Trophoblast cell (in vitro differentiated cells and primary cell): ENCODE results near the gene CAPZB.
A peak's percentile ranks its signal among the peaks of the same experiment; 100 is the strongest.

Source experiments
- DNase-seq, 2 donors: peaks; one replicate each; pipeline ENCODE4 v3.0.0-alpha.2; 2016
- H2AFZ ChIP-seq: 2 replicates; pipeline ENCODE4 v1.6.1; 2013; ENCODE audit warnings: low read length, moderate library complexity, mild to moderate bottlenecking; ENCODE audit not compliant: insufficient read depth, poor library complexity
- H2AK5ac ChIP-seq: 2 replicates; pipeline ENCODE4 v1.6.1; 2013; ENCODE audit warnings: mild to moderate bottlenecking, low read length
- H2BK120ac ChIP-seq: 2 replicates; pipeline ENCODE4 v1.6.1; 2013; ENCODE audit warnings: low read length, mild to moderate bottlenecking, moderate library complexity; ENCODE audit not compliant: insufficient read depth, poor library complexity
- H2BK12ac ChIP-seq: 2 replicates; pipeline ENCODE4 v1.6.1; 2013; ENCODE audit warnings: mild to moderate bottlenecking, low read length, moderate library complexity
- H2BK5ac ChIP-seq: 2 replicates; pipeline ENCODE4 v1.6.1; 2013; ENCODE audit warnings: low read length, low read depth, moderate library complexity, mild to moderate bottlenecking; ENCODE audit not compliant: poor library complexity
- H3K14ac ChIP-seq: 2 replicates; pipeline ENCODE4 v1.6.1; 2013; ENCODE audit warnings: mild to moderate bottlenecking, low read length
- H3K18ac ChIP-seq: 2 replicates; pipeline ENCODE4 v1.6.1; 2013; ENCODE audit warnings: mild to moderate bottlenecking, low read length
- H3K23ac ChIP-seq: 2 replicates; pipeline ENCODE4 v1.6.1; 2013; ENCODE audit warnings: low read length
- H3K27ac ChIP-seq: 2 replicates; pipeline ENCODE4 v1.5.1; 2013; ENCODE audit warnings: low read depth, mild to moderate bottlenecking, inconsistent platforms, low read length, moderate library complexity
- H3K27me3 ChIP-seq: 2 replicates; pipeline ENCODE4 v1.6.1; 2013; ENCODE audit warnings: inconsistent platforms, mild to moderate bottlenecking, low read length, moderate library complexity; ENCODE audit not compliant: insufficient read depth
- H3K36me3 ChIP-seq, 2 experiments: 1 replicate in 1 of 2; 2 replicates in 1 of 2; pipeline ENCODE4 v1.6.1; 2013; ENCODE audit warnings: low read length in 2 of 2, mild to moderate bottlenecking in 2 of 2, moderate library complexity in 1 of 2; ENCODE audit not compliant: insufficient read depth in 2 of 2, control insufficient read depth in 1 of 2
- H3K4ac ChIP-seq: 2 replicates; pipeline ENCODE4 v1.6.1; 2013; ENCODE audit warnings: low read depth, mild to moderate bottlenecking, low read length, moderate library complexity
- H3K4me1 ChIP-seq, 2 experiments: 1 replicate in 1 of 2; 2 replicates in 1 of 2; pipeline ENCODE4 v1.6.1; 2013; ENCODE audit warnings: low read length in 2 of 2, mild to moderate bottlenecking in 2 of 2, moderate library complexity in 1 of 2; ENCODE audit not compliant: insufficient read depth in 2 of 2, control insufficient read depth in 1 of 2
- H3K4me2 ChIP-seq: 2 replicates; pipeline ENCODE4 v1.6.1; 2013; ENCODE audit warnings: inconsistent platforms, mild to moderate bottlenecking, low read length, moderate library complexity
- H3K4me3 ChIP-seq: 2 replicates; pipeline ENCODE4 v1.5.1; 2013; ENCODE audit warnings: mild to moderate bottlenecking, low read depth, low read length, inconsistent platforms
- H3K79me1 ChIP-seq: one replicate; pipeline ENCODE4 v1.6.1; 2013; ENCODE audit warnings: low read length
- H3K79me2 ChIP-seq: 2 replicates; pipeline ENCODE4 v1.6.1; 2013; ENCODE audit warnings: low read length, mild to moderate bottlenecking; ENCODE audit not compliant: control insufficient read depth, insufficient read depth, poor library complexity
- H3K9ac ChIP-seq: 2 replicates; pipeline ENCODE4 v1.6.1; 2013; ENCODE audit warnings: mild to moderate bottlenecking, low read length
- H3K9me3 ChIP-seq: 2 replicates; pipeline ENCODE4 v1.6.1; 2013; ENCODE audit warnings: low read depth, mild to moderate bottlenecking, control low read depth, inconsistent platforms, low read length; ENCODE audit not compliant: insufficient read depth
- H4K12ac ChIP-seq: 2 replicates; pipeline ENCODE4 v1.6.1; 2013; ENCODE audit warnings: low read depth, mild to moderate bottlenecking, low read length, moderate library complexity
- H4K8ac ChIP-seq: 2 replicates; pipeline ENCODE4 v1.6.1; 2013; ENCODE audit warnings: low read depth, mild to moderate bottlenecking, low read length, moderate library complexity
- H4K91ac ChIP-seq: one replicate; pipeline ENCODE4 v1.6.1; 2013; ENCODE audit warnings: low read depth, mild to moderate bottlenecking, low read length, moderate library complexity
- WGBS: extraction: QIAGEN DNeasy Blood & Tissue Kit; methylation state at CpG from one replicate; pipeline ENCODE4 v1.1.7; 2013; ENCODE audit warnings: missing lambda C conversion rate; ENCODE audit not compliant: insufficient read length, insufficient coverage; ENCODE audit errors: extremely low coverage; 5-methylcytosine and 5-hydroxymethylcytosine counted together

The CAPZB gene

DNA sequence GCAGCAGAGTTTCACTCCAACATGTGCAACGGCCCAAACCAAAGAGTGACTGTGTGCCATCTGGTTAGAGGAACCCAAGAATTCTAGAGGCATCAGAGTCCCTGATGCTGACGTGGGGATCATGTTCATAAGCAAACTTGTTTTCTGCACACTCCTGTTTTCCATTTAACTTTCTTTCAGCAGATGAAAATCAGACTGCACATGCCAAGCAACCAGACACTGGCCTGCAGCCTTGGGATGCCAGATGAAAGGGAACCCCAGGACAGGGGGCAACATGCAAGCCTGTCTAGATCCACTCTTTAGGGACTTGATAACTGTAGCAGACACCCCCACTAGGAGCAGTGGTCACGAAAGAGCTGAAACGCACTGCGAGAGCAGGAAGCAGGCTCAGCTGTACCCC lies 116.4 kb downstream of the CAPZB start:
- no peak overlapping the region for H3K23ac ChIP-seq
- H3K9ac ChIP-seq, result no peak overlapping the region
- H3K36me3 ChIP-seq, result peaks cover 20 to 36% of the 10 kb centered on the region in 2 experiments
- H3K18ac ChIP-seq, result no peak overlapping the region
- no peak overlapping the region for H2AK5ac ChIP-seq
- H3K9me3 ChIP-seq, result peaks cover 3% of the 10 kb centered on the region
- H3K79me1 ChIP-seq, result peaks cover 2% of the 10 kb centered on the region
- no peak overlapping the region for H3K4ac ChIP-seq
- H3K14ac ChIP-seq, result no peak overlapping the region
- peaks cover 19% of the 10 kb centered on the region in 2 experiments for H3K4me1 ChIP-seq
- no peak for DNase-seq
- H2BK5ac ChIP-seq, result no peak overlapping the region
- no peak overlapping the region for H2AFZ ChIP-seq
- H3K27me3 ChIP-seq, result no peaks in the 10 kb centered on the region
- no CpG with 5 or more reads among the region's 5 CpGs for WGBS
- no peak overlapping the region for H3K4me2 ChIP-seq
- no peak overlapping the region for H4K8ac ChIP-seq
- H3K27ac ChIP-seq, result no peak overlapping the region
- H2BK12ac ChIP-seq, result no peak overlapping the region
- H4K91ac ChIP-seq, result no peak overlapping the region
- H3K79me2 ChIP-seq, result no peaks in the 10 kb centered on the region
- H4K12ac ChIP-seq, result no peak overlapping the region
- H3K4me3 ChIP-seq, result no peak overlapping the region
- H2BK120ac ChIP-seq, result no peak overlapping the region

- Histone ChIP-seq H3K23ac (no peak overlapping the region), H3K9ac (no peak overlapping the region), H4K91ac (no peak overlapping the region), H2AFZ (no peak overlapping the region), H3K14ac (no peak overlapping the region), H3K79me2 (no peaks in the 10 kb centered on the region), H3K36me3 (peaks cover 15 to 32% of the 10 kb centered on the region in 2 experiments), H3K4ac (no peak overlapping the region), H2AK5ac (no peak overlapping the region), H3K4me3 (no peak overlapping the region), H3K4me1 (peaks cover 19% of the 10 kb centered on the region in 2 experiments), H3K4me2 (no peak overlapping the region), H3K9me3 (peaks cover 3% of the 10 kb centered on the region), H2BK5ac (no peak overlapping the region), H3K79me1 (peaks cover 2% of the 10 kb centered on the region), H2BK12ac (no peak overlapping the region), H3K27me3 (no peaks in the 10 kb centered on the region), H3K27ac (no peak overlapping the region), H4K12ac (no peak overlapping the region), H2BK120ac (no peak overlapping the region), H4K8ac (no peak overlapping the region), H3K18ac (no peak overlapping the region)
- WGBS, result no CpG with 5 or more reads among the region's 5 CpGs
- no peak for DNase-seq
Observed at GRCh38 chr1:19368050-19368449, 117.3 kb downstream of the CAPZB start.

DNA sequence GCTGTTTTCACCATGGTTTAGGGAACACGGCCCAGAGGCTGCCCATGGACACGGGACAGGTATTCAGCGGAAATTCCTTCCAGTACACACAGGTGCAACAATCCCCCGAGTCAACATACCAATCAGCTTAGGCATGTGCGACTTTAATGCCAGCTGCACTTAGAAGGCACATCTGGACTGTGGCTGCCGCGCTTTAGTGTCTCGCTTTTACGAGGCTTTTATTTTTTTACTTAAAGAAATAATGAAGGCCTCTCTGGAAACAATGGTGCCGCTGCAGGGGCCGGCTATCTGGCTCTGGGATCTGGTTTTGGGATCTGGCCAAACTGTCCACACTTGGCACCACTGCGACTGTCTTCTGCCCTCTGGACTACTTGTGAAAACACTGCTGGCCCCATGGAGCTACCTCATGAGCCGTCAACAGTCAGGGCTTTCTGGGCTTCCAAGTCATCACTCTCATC lies 117.7 kb downstream of the CAPZB start:
- Histone ChIP-seq H3K9me3 (peaks cover 3% of the 10 kb centered on the region), H3K9ac (no peak overlapping the region), H2BK5ac (no peak overlapping the region), H2BK12ac (no peak overlapping the region), H3K4me2 (no peak overlapping the region), H3K27me3 (no peaks in the 10 kb centered on the region), H4K8ac (no peak overlapping the region), H3K4ac (no peak overlapping the region), H3K27ac (no peak overlapping the region), H2AK5ac (no peak overlapping the region), H3K4me1 (peaks cover 19% of the 10 kb centered on the region in 2 experiments), H4K12ac (no peak overlapping the region), H3K18ac (no peak overlapping the region), H2AFZ (no peak overlapping the region), H3K79me1 (peaks cover 2% of the 10 kb centered on the region), H3K79me2 (peaks cover under 1% of the 10 kb centered on the region), H2BK120ac (no peak overlapping the region), H3K23ac (no peak overlapping the region), H3K4me3 (no peak overlapping the region), H3K36me3 (peaks cover 14 to 32% of the 10 kb centered on the region in 2 experiments), H3K14ac (no peak overlapping the region), H4K91ac (no peak overlapping the region)
- DNase-seq, result peak; percentile 51 to 78
- WGBS, result no CpG with 5 or more reads among the region's 13 CpGs

GRCh38 chr1:19366599-19367536 lies 118.5 kb downstream of the CAPZB start:
- Histone ChIP-seq H3K14ac (no peak overlapping the region), H3K9me3 (peaks cover 3% of the 10 kb centered on the region), H2BK12ac (no peak overlapping the region), H3K4me2 (no peak overlapping the region), H2BK120ac (no peak overlapping the region), H4K12ac (no peak overlapping the region), H3K4me1 (peaks cover 19 to 20% of the 10 kb centered on the region in 2 experiments), H3K27ac (no peak overlapping the region), H3K27me3 (no peaks in the 10 kb centered on the region), H3K4ac (no peak overlapping the region), H3K23ac (no peak overlapping the region), H3K36me3 (peaks cover 12 to 28% of the 10 kb centered on the region in 2 experiments), H3K4me3 (no peak overlapping the region), H2AFZ (no peak overlapping the region), H3K9ac (no peak overlapping the region), H3K79me2 (peaks cover 2% of the 10 kb centered on the region), H3K79me1 (peaks cover 2% of the 10 kb centered on the region), H2AK5ac (no peak overlapping the region), H4K8ac (no peak overlapping the region), H4K91ac (no peak overlapping the region), H3K18ac (no peak overlapping the region), H2BK5ac (no peak overlapping the region)
- whole genome bisulfite sequencing, result no CpG with 5 or more reads among the region's 18 CpGs
- DNase-seq, result no peak
